HG03045 (cell line): ENCODE results near the gene MGRN1.
"Not testable (repeated sequence)": the region's sequence is repeated elsewhere in the genome, so short reads cannot be mapped to it uniquely, and the experiment has no call there.

Source experiments
- ATAC-seq: cut with Tn5 transposase; IDR thresholded peaks from one replicate; pipeline ENCODE4 v1.9.1; 2021; ENCODE audit warnings: mild to moderate bottlenecking, moderate library complexity; ENCODE audit not compliant: unreplicated experiment

MGRN1 gene

GRCh38 chr16:4726616-4727015, 102.0 kb downstream of the MGRN1 start:
- ATAC-seq = no peak

DNA sequence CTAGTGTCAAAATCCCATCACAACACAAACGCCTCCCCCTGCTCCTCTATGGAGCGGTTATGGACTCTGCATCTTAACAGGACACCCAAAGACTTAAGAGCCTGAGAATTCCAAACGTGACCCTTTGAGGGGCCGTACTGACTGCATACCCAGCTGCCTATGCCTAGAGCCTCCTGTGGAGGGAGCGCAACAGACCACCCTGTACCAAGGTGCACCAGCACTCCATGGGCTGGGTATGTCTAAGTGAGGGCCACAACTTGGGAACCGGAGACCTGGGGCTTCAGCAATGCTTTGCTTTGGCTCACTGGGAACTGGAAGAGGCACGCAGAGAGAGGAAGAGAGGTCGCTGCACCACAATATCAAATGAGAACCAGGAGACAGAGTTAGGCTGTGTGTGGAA, 104.0 kb downstream of the MGRN1 start:
- no peak for ATAC-seq

- ATAC-seq = no peak
Observed at GRCh38 chr16:4729876-4730275, 105.2 kb downstream of the MGRN1 start.

GRCh38 chr16:4733211-4733742, 108.7 kb downstream of the MGRN1 start:
- ATAC-seq = no peak

DNA sequence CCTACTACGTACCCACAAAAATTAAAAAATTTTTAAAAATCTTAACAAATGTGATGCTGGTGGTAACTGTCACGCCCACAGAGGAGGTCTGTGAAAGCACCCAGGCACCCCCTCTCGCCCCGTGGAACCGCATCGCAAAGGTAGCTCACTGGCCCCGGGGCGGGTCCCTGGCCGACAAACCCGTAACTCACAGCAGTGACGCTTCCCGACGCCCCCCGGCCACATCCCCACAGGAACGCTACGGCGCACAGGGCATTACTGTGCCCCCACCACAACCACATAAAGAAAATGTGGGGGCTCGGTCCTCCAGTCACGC, 109.1 kb downstream of the MGRN1 start:
- no peak for ATAC-seq

GRCh38 chr16:4734063-4734729, 109.6 kb downstream of the MGRN1 start, which contains the start of the genes ANKS3 and DNAAF8:
Gene ANKS3 (minus strand): TSS chr16:4734271. CDS start chr16:4730149, 4,122 bp downstream.
Gene DNAAF8 (plus strand): TSS chr16:4734537. CDS start chr16:4736515, 1,978 bp downstream.
- peak; percentile 78 for ATAC-seq

DNA sequence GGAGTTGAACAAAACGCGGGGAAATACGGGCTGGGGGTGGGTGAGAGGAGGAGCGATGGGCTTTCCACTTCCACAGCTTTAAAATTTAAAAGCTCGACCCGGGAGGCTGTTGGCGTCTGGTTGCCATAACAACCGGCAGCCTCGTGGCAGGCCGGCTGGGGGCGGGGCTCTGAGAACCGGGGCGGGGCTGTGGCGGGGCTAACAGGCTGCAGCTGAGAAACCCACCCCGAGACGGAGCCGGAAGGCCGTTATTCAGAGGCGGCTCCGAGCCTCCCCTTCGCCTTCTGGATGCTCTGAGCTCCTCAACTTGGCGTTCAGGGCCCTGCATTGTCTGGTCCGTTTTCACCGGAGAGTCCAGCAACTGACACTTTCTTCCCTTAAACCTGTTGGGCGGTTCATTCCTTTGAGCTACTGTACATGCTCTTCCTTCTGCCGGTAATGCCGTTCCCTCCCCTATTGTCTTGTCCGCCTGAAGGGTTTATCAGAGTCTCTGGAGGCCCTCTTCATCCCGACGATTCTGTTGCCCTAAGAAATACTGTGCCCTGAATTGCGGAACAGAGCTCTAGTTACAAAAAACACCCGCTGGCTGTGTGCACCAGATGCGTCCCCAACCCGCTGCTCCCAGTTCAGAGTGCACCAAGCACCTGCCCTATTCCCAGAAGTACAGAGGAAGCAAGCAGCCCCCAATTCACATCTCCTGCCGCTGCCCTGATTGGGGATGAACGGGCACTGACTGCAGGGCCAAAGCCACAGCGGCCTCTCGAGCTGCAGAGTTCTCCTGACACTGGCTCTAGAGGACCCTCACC, 110.3 kb downstream of the MGRN1 start:
- ATAC-seq = peak; percentile 61

- no peak for ATAC-seq
Observed at GRCh38 chr16:4736546-4736945, 111.9 kb downstream of the MGRN1 start.

- no peak for ATAC-seq
Observed at GRCh38 chr16:4737545-4737944, 112.9 kb downstream of the MGRN1 start.

DNA sequence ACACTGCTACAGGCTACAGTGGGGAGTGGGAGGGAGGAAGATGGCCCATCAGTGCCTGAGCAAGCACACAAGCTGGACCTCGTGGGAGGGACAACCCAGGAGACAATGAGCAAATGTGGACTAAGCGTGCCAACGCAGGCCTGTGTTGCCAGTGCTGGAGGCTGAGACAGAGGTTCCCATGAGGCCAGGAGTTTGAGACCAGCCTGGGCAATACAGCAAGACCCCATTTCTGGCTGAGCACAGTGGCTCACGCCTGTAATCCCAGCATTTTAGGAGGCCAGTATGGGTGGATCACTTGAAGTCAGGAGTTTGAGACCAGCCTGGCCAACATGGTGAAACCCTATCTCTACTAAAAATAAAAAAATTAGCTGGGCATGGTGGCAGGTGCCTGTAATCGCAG, 113.7 kb downstream of the MGRN1 start:
- not testable (repeated sequence) for ATAC-seq
